COLO668 (cell line): ENCODE results near the gene IFNL2.

ENCODE experiments used
- DNase-seq: peaks from one replicate; lab custom pipeline; 2025; ENCODE audit not compliant: unreplicated experiment; lab: John Stamatoyannopoulos, UW

Gene IFNL2

GRCh38 chr19:39316627-39317321, 48.6 kb downstream of the IFNL2 start:
- no peak for DNase-seq

GRCh38 chr19:39317476-39317875, 49.3 kb downstream of the IFNL2 start:
- no peak for DNase-seq

GRCh38 chr19:39318071-39318470, 49.9 kb downstream of the IFNL2 start:
- no peak for DNase-seq

GRCh38 chr19:39318690-39319089, 50.5 kb downstream of the IFNL2 start:
- DNase-seq, result no peak

DNA sequence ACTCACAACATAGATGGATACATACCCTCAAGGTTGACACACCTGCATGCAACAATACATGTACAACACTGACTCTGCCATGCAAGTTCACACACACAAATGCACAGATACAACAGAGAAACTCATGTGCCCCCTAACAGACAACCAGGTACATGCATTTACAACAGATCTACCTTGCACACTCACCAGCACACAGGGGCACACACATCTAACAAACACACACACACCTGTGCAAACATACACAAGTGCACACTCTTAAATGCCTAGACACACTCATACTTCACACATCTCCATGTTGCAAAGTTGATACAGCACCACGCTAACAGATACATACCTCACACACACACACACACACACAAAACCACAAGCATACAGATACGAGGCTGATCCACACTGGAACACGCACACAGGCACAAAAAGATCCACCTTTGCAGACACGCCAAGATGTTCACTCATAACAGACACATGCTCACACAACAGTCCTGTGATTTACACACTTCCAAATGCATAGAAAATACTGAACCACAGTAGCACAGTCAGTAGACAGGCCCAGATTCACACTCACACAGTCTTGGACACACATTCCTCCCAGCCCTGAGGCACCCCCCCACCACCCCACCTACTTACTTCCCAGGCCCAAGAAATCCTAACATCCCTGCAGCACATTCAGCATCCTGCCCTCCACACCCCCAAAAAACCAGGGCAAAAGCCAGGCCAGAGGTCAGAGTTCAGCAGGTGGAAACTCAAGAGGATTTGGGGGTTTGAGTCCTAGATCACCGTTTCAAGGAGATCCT, 51.1 kb downstream of the IFNL2 start:
- no peak for DNase-seq
